HepG2 (cell line): ENCODE data around the gene PDLIM5. TPM values are rescaled to one million over a fixed set of nuclear protein-coding genes. Genes with fewer than 3 reads are reported as not detected.

ENCODE experiments used
- ATAC-seq: fragments of 200-7000 bp; cut with Tn5 transposase; 3 replicates; pipeline ENCODE4 v1.9.1; 2020; ENCODE audit warnings: mild to moderate bottlenecking, moderate library complexity
- BruUV-seq: library from RNA; stranded (reverse); fragments of 400-500 nt; replicated peaks from 2 replicates; lab custom pipeline; 2021; lab: Mats Ljungman, UMichigan
- CTCF ChIA-PET: fragments of 300-600 bp; formaldehyde crosslinking; extraction: SDS; loops from one replicate; lab custom pipeline; 2021; ENCODE audit warnings: low total read pairs, inconsistent platforms, low intra/inter-chr PET ratio; lab: Yijun Ruan, JAX
- POLR2A ChIA-PET: fragments of 350-600 bp; sonication (Branson Sonifier 250); formaldehyde crosslinking; loops from one replicate; lab custom pipeline; 2020; ENCODE audit warnings: antibody characterized with exemption, inconsistent platforms; lab: Yijun Ruan, JAX
- DNase-seq: peaks from one replicate; pipeline ENCODE4 v3.0.0-alpha.2; 2015; ENCODE audit warnings: low spot score
- FAIRE-seq: peaks from 3 replicates; lab custom pipeline; 2011; peaks lifted over from hg19 to GRCh38; lab: Jason Lieb, UNC
- H2AFZ ChIP-seq: one replicate; pipeline ENCODE4 v1.6.1; 2011; ENCODE audit warnings: low read length, inconsistent platforms
- H3K27ac ChIP-seq: fragments of 300-600 bp; 3 replicates; pipeline ENCODE4 v1.8.0; 2011; ENCODE audit warnings: mixed run types, mild to moderate bottlenecking, mixed read lengths, low read length, inconsistent platforms; ENCODE audit not compliant: insufficient read depth; ENCODE audit errors: extremely low read length
- H3K27me3 ChIP-seq, 2 experiments: fragments of 200-600 bp in 1 of 2; 2 replicates in 1 of 2; 3 replicates in 1 of 2; pipeline versions ENCODE4 v1.6.0 to v1.8.0; 2011; ENCODE audit warnings: low read length in 2 of 2, mild to moderate bottlenecking in 2 of 2, moderate library complexity in 2 of 2, inconsistent platforms in 1 of 2; ENCODE audit not compliant: insufficient read depth in 2 of 2, control insufficient read depth in 1 of 2
- H3K36me3 ChIP-seq, 2 experiments: fragments of 200-600 bp in 1 of 2; replicated peaks in 1 of 2; 2 replicates in 1 of 2; 3 replicates in 1 of 2; pipeline versions ENCODE4 v1.5.1 to v1.8.0; 2011; ENCODE audit warnings: low read length in 2 of 2, inconsistent platforms in 1 of 2; ENCODE audit not compliant: insufficient read depth in 2 of 2, control insufficient read depth in 1 of 2
- H3K4me1 ChIP-seq: 2 replicates; pipeline ENCODE4 v1.5.1; 2012; ENCODE audit warnings: low read length, inconsistent platforms; ENCODE audit not compliant: insufficient read depth
- H3K4me2 ChIP-seq: 2 replicates; pipeline ENCODE4 v1.6.0; 2011; ENCODE audit warnings: low read depth, low read length, inconsistent platforms
- H3K4me3 ChIP-seq, 3 experiments: fragments of 200-600 bp in 1 of 3; sonication (generic), shearing (Covaris generic) in 1 of 3; replicated peaks in 1 of 3; 2 replicates each; pipeline ENCODE4 v1.5.1; 2011 to 2016; ENCODE audit warnings: low read length in 3 of 3, inconsistent platforms in 2 of 3, low read depth in 2 of 3, mild to moderate bottlenecking in 2 of 3, control low read depth in 1 of 3, mixed read lengths in 1 of 3; ENCODE audit not compliant: insufficient read depth in 1 of 3
- H3K79me2 ChIP-seq: one replicate; pipeline ENCODE4 v1.6.1; 2011; ENCODE audit warnings: low read length, inconsistent platforms; ENCODE audit not compliant: insufficient read depth
- H3K9ac ChIP-seq: 2 replicates; pipeline ENCODE4 v1.6.0; 2011; ENCODE audit warnings: mild to moderate bottlenecking, low read depth, low read length, inconsistent platforms; ENCODE audit not compliant: insufficient read depth
- H3K9me3 ChIP-seq: 2 replicates; pipeline ENCODE4 v1.5.1; 2012; ENCODE audit warnings: mild to moderate bottlenecking, low read length
- H4K20me1 ChIP-seq: 2 replicates; pipeline ENCODE4 v1.6.0; 2011; ENCODE audit warnings: inconsistent platforms, mild to moderate bottlenecking, low read length, moderate library complexity; ENCODE audit not compliant: insufficient read depth
- ARID3A ChIP-seq: IDR thresholded peaks from 2 replicates; pipeline ENCODE4 v1.6.1; 2012; ENCODE audit warnings: low read depth, low read length, improper control_type of control experiment
- BCL6 ChIP-seq: IDR thresholded peaks from 2 replicates; pipeline ENCODE4 v1.6.1; 2016; ENCODE audit warnings: missing genetic modification reagents, missing compliant biosample characterization
- CEBPB ChIP-seq: IDR thresholded peaks from 2 replicates; pipeline ENCODE4 v1.6.1; 2011; ENCODE audit warnings: low read depth, low read length, improper control_type of control experiment, borderline replicate concordance
- CERS6 ChIP-seq: sonication (generic); formaldehyde crosslinking; IDR thresholded peaks from 2 replicates; pipeline ENCODE4 v1.5.0; 2020; ENCODE audit warnings: missing genetic modification reagents
- FOSL2 ChIP-seq: sonication (generic); formaldehyde crosslinking; IDR thresholded peaks from 2 replicates; pipeline ENCODE4 v1.4.0; 2020; ENCODE audit warnings: missing genetic modification reagents
- FOXA3 ChIP-seq: IDR thresholded peaks from 2 replicates; pipeline ENCODE4 v1.6.1; 2016; ENCODE audit warnings: missing genetic modification reagents, missing compliant biosample characterization
- FOXP4 ChIP-seq: sonication (generic); formaldehyde crosslinking; IDR thresholded peaks from 2 replicates; pipeline ENCODE4 v1.4.0; 2020; ENCODE audit warnings: missing genetic modification reagents
- GATAD2A ChIP-seq: IDR thresholded peaks from 2 replicates; pipeline ENCODE4 v1.6.1; 2016
- HOMEZ ChIP-seq: IDR thresholded peaks from 2 replicates; pipeline ENCODE4 v1.6.1; 2016; ENCODE audit warnings: low read depth
- HOXA9 ChIP-seq: sonication (generic); formaldehyde crosslinking; IDR thresholded peaks from 2 replicates; pipeline ENCODE4 v1.8.1; 2022; ENCODE audit warnings: missing genetic modification reagents, mild to moderate bottlenecking, moderate library complexity, borderline replicate concordance
- IRF2 ChIP-seq: IDR thresholded peaks from 2 replicates; pipeline ENCODE4 v1.6.1; 2018; ENCODE audit warnings: missing genetic modification reagents, missing compliant biosample characterization
- RARA ChIP-seq: IDR thresholded peaks from 2 replicates; pipeline ENCODE4 v1.6.1; 2016; ENCODE audit warnings: missing genetic modification reagents, missing compliant biosample characterization
- TARDBP ChIP-seq: sonication (generic); formaldehyde crosslinking; IDR thresholded peaks from 2 replicates; pipeline ENCODE4 v1.8.0; 2022; ENCODE audit warnings: mild to moderate bottlenecking, missing genetic modification reagents
- ZIK1 ChIP-seq: sonication (generic); formaldehyde crosslinking; IDR thresholded peaks from 2 replicates; pipeline ENCODE4 v1.5.0; 2020; ENCODE audit warnings: mild to moderate bottlenecking, low read depth, missing genetic modification reagents, borderline replicate concordance
- ZNF331 ChIP-seq: sonication (generic); formaldehyde crosslinking; IDR thresholded peaks from 2 replicates; pipeline ENCODE4 v1.4.0; 2020; ENCODE audit warnings: missing genetic modification reagents
- ZSCAN25 ChIP-seq: sonication (generic); formaldehyde crosslinking; IDR thresholded peaks from 2 replicates; pipeline ENCODE4 v1.8.0; 2022; ENCODE audit warnings: mild to moderate bottlenecking, missing genetic modification reagents
- WGBS: methylation state at CpG from one replicate; pipeline ENCODE4 v1.1.6; 2017; ENCODE audit warnings: low lambda C conversion rate; 5-methylcytosine and 5-hydroxymethylcytosine counted together
- in situ Hi-C: cut with HindIII; loops from 2 replicates; pipeline ENCODE4 v1.10.0; 2017; ENCODE audit warnings: low pct_unique_long_range_greater_than_20kb; ENCODE audit not compliant: extremely low pct_ligation_motif_present
- intact Hi-C: fragments of 100-400 bp; cut with micrococcal nuclease; formaldehyde crosslinking; loops from one replicate; pipeline ENCODE4 v1.10.0; 2022; ENCODE audit not compliant: unreplicated experiment
- polyA plus RNA-seq, 8 experiments: library from polyadenylated mRNA; depleted of rRNA in 3 of 8; stranded (reverse) in 7 of 8; unstranded in 1 of 8; fragments of >200 nt; fragmentation: Illumina TruSeq in 4 of 8; extraction: Trizol in 4 of 8; gene quantifications; 2 replicates each; pipeline versions ENCODE4 v1.2.1 to v1.2.3, GENCODE V29; 2011 to 2016; ENCODE audit warnings: low read depth in 4 of 8, missing spikeins in 1 of 8, mixed read lengths in 1 of 8; ENCODE audit not compliant: insufficient read depth in 1 of 8
- total RNA-seq, 5 experiments: library from RNA; depleted of rRNA; stranded (reverse); fragments of >200 nt; fragmentation: Illumina TruSeq; extraction: Trizol; gene quantifications; 2 replicates each; pipeline ENCODE4 v1.2.3, GENCODE V29; 2016; ENCODE audit warnings: low read depth in 1 of 5

Gene PDLIM5
- total and polyA plus RNA-seq, 2 of the 13 experiments (the other 11 are each of a cell fraction or from before 2014, with no cell fraction given), result 52.8 to 119 TPM

GRCh38 chr4:94455081-94455480 is 3.3 kb downstream of the PDLIM5 start:
- no peak for ATAC-seq
- Histone ChIP-seq H4K20me1 (peaks cover 15% of the 10 kb centered on the region; the same call in 1 of the 2 replicates), H2AFZ (no peak overlapping the region), H3K9me3 (no peaks in the 10 kb centered on the region), H3K27ac (peak overlapping the region; percentile 91), H3K27me3 (no peaks in the 10 kb centered on the region; a peak in 1 of 5 replicates), H3K4me2 (peak overlapping the region; percentile 87), H3K4me3 (peak overlapping the region; percentile 90 to 96 (median 93); a peak in 5 of 6 replicates), H3K79me2 (peaks cover 79% of the 10 kb centered on the region), H3K4me1 (peaks cover 62% of the 10 kb centered on the region), H3K9ac (no peak overlapping the region; the same call in 1 of the 2 replicates), H3K36me3 (no peaks in the 10 kb centered on the region)
- in situ Hi-C loops, result loop anchor here (10.0 kb wide), 1 partner anchor 90 kb away; no protein-coding TSS in a partner anchor
- intact Hi-C loops, result loop anchor here (1.0 kb wide), 1 partner anchor 141 kb away; no protein-coding TSS in a partner anchor
- CTCF ChIA-PET, result no interaction called here
- POLR2A ChIA-PET, result interaction anchor here (0.7 to 5.2 kb wide), 5 partner anchors 13 to 44 kb away, joined by 3 to 94 read pairs (median 4); no protein-coding TSS in a partner anchor
- no TSS peak for BruUV-seq
- WGBS, result 16% methylated on average over 3 of the region's 3 CpGs
- DNase-seq, result peak; percentile 68
- no peak for FAIRE-seq
- TF ChIP-seq ZSCAN25 (no peak), RARA (0 out of 2 replicates have a peak, but pooled peaks have one; percentile 12), FOXP4 (no peak), CERS6 (CRISPR knock-in tag) (no peak), TARDBP (no peak), ARID3A (peak; percentile 65; the same call in 1 of the 2 replicates), FOSL2 (CRISPR knock-in tag) (peak; percentile 64), FOXA3 (CRISPR knock-in tag) (peak; percentile 46; the same call in 1 of the 2 replicates), BCL6 (CRISPR knock-in tag) (peak; percentile 57), ZIK1 (no peak), CEBPB (peak; percentile 74; the same call in 1 of the 2 replicates), ZNF331 (no peak), HOXA9 (CRISPR knock-in tag) (no peak), GATAD2A (CRISPR knock-in tag) (peak; percentile 83), IRF2 (CRISPR knock-in tag) (no peak), HOMEZ (peak; percentile 66; the same call in 1 of the 2 replicates)
